Central memory CD8-positive, alpha-beta T cell (primary cell): ENCODE measurements around the gene IGFBP7.

ENCODE experiments used
- ATAC-seq: fragments of 150-1000 bp; cut with Tn5 transposase; replicated peaks from 2 replicates; pipeline ENCODE4 v1.10.0; 2022; ENCODE audit warnings: mild to moderate bottlenecking, moderate FRiP score, moderate number of reproducible peaks; ENCODE audit not compliant: poor library complexity, severe bottlenecking; ENCODE audit errors: extremely low read depth
- DNase-seq, 2 donors: peaks; one replicate each; pipeline ENCODE4 v3.0.0; 2021; ENCODE audit warnings: low spot score in 2 of 2
- H3K27ac Mint-ChIP-seq: one replicate; pipeline ENCODE4 v1.8.0; 2022; ENCODE audit warnings: low read depth, mild to moderate bottlenecking, moderate library complexity, mixed read lengths
- H3K27me3 Mint-ChIP-seq: one replicate; pipeline ENCODE4 v1.8.0; 2022; ENCODE audit warnings: mixed read lengths
- H3K36me3 Mint-ChIP-seq: one replicate; pipeline ENCODE4 v1.8.0; 2022; ENCODE audit warnings: mild to moderate bottlenecking, moderate library complexity, mixed read lengths; ENCODE audit not compliant: insufficient read depth
- H3K4me1 Mint-ChIP-seq: one replicate; pipeline ENCODE4 v1.8.0; 2022; ENCODE audit warnings: mixed read lengths
- H3K4me3 Mint-ChIP-seq: one replicate; pipeline ENCODE4 v1.8.0; 2022; ENCODE audit warnings: mild to moderate bottlenecking, moderate library complexity, mixed read lengths
- H3K9me3 Mint-ChIP-seq: one replicate; pipeline ENCODE4 v1.8.0; 2022; ENCODE audit warnings: mixed read lengths

Gene IGFBP7

GRCh38 chr4:57100979-57101651 is 9.1 kb downstream of the IGFBP7 start:
- Mint-ChIP-seq H3K9me3 (no peaks in the 10 kb centered on the region), H3K27ac (no peak overlapping the region), H3K4me1 (no peaks in the 10 kb centered on the region), H3K27me3 (peaks cover 31% of the 10 kb centered on the region), H3K36me3 (no peaks in the 10 kb centered on the region), H3K4me3 (no peak overlapping the region)
- DNase-seq (no peak), ATAC-seq (no peak)

- no peaks in the 10 kb centered on the region for H3K9me3 Mint-ChIP-seq
- H3K4me1 Mint-ChIP-seq, result no peaks in the 10 kb centered on the region
- peaks cover 31% of the 10 kb centered on the region for H3K27me3 Mint-ChIP-seq
- no peak overlapping the region for H3K4me3 Mint-ChIP-seq
- DNase-seq, result no peak
- no peaks in the 10 kb centered on the region for H3K36me3 Mint-ChIP-seq
- no peak overlapping the region for H3K27ac Mint-ChIP-seq
- no peak for ATAC-seq
Observed at GRCh38 chr4:57099363-57099762, 10.8 kb downstream of the IGFBP7 start.

- no peak for DNase-seq
- Mint-ChIP-seq H3K27ac (no peak overlapping the region), H3K9me3 (no peaks in the 10 kb centered on the region), H3K4me1 (no peaks in the 10 kb centered on the region), H3K27me3 (peaks cover 29% of the 10 kb centered on the region), H3K36me3 (no peaks in the 10 kb centered on the region), H3K4me3 (no peak overlapping the region)
- ATAC-seq, result no peak
Observed at GRCh38 chr4:57098941-57099340, 11.2 kb downstream of the IGFBP7 start.

- Mint-ChIP-seq H3K36me3 (no peaks in the 10 kb centered on the region), H3K27me3 (peaks cover 29% of the 10 kb centered on the region), H3K4me3 (no peak overlapping the region), H3K27ac (no peak overlapping the region), H3K4me1 (no peaks in the 10 kb centered on the region), H3K9me3 (no peaks in the 10 kb centered on the region)
- no peak for ATAC-seq
- no peak for DNase-seq
Observed at GRCh38 chr4:57098415-57098814, 11.8 kb downstream of the IGFBP7 start.

GRCh38 chr4:57097711-57098110 is 12.5 kb downstream of the IGFBP7 start:
- Mint-ChIP-seq H3K36me3 (no peaks in the 10 kb centered on the region), H3K4me1 (no peaks in the 10 kb centered on the region), H3K4me3 (no peak overlapping the region), H3K9me3 (no peaks in the 10 kb centered on the region), H3K27me3 (peaks cover 29% of the 10 kb centered on the region), H3K27ac (no peak overlapping the region)
- DNase-seq, result no peak
- no peak for ATAC-seq

GRCh38 chr4:57095956-57096355 is 14.2 kb downstream of the IGFBP7 start:
- no peak overlapping the region for H3K27ac Mint-ChIP-seq
- DNase-seq (no peak), ATAC-seq (no peak)
- no peaks in the 10 kb centered on the region for H3K36me3 Mint-ChIP-seq
- H3K27me3 Mint-ChIP-seq, result peaks cover 41% of the 10 kb centered on the region
- H3K9me3 Mint-ChIP-seq, result no peaks in the 10 kb centered on the region
- H3K4me1 Mint-ChIP-seq, result no peaks in the 10 kb centered on the region
- H3K4me3 Mint-ChIP-seq, result no peak overlapping the region

DNA sequence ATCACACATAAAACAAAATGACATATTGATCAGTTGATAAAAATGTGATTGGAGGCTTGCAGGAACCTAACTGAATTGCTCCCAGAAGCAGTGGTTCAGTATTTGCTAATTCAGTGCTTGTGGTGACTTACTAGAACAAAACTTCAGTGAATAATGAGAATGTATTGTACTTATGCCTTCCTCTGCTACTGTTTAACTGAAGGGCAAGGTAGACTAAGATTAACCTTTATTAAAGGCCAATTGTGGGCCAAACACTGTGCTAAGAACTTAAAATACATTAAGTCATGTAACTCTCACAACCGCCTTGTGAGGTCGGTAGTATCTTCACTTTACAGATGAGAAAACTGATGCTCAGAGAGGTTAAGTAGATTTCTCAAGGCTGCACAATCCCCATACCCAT is 14.9 kb downstream of the IGFBP7 start:
- DNase-seq (no peak), ATAC-seq (no peak)
- no peaks in the 10 kb centered on the region for H3K36me3 Mint-ChIP-seq
- no peaks in the 10 kb centered on the region for H3K4me1 Mint-ChIP-seq
- no peak overlapping the region for H3K27ac Mint-ChIP-seq
- H3K27me3 Mint-ChIP-seq, result peaks cover 48% of the 10 kb centered on the region
- no peak overlapping the region for H3K4me3 Mint-ChIP-seq
- H3K9me3 Mint-ChIP-seq, result no peaks in the 10 kb centered on the region

GRCh38 chr4:57094832-57095223 is 15.4 kb downstream of the IGFBP7 start:
- Mint-ChIP-seq H3K27me3 (peaks cover 53% of the 10 kb centered on the region), H3K27ac (no peak overlapping the region), H3K9me3 (no peaks in the 10 kb centered on the region), H3K36me3 (no peaks in the 10 kb centered on the region), H3K4me3 (no peak overlapping the region), H3K4me1 (no peaks in the 10 kb centered on the region)
- no peak for ATAC-seq
- no peak for DNase-seq

DNA sequence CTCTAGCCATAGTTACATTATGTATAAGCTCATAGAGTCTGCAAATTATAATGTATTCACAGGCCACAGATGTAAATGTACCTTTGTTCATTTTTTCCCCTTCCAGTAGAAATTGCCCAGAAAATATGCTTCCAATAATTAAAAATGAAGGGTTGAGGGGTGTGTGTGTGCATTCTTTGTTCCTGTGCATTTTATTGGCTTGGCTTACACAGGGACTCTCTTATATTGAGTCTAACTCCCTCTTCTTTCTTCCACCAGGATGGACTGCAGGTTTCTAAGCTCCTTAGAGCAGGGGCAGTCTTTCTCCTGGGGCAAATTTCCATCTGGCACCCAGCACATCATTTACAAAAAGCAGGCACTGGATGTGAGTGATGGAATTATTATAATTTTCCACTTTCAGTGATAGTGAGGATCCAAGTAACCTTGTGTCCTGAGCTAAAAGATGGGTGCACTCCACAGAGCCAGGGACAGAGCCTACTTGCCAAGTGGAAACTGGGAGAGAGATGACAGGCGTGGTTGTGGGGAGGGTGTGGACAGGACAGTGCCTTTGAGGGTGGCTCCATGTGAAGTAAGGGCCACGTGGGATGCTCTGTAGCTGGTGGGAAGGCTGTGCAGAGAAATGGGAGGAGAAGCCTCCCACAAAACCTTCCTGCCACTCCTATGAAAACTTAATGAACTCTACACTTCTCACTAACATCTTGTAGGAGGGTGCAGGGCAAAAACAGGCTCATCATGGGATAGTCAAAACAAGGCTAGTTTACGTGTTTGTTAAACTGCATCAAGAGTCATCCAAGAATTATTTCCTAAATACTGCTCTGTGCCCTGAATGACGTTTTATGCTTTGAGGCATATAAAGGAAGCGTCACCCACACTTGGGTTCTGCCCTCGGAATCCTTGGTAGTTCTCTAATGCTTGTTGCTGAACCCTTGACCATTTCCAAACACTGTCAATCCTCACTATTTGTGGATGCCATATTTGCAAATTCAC is 16.0 kb downstream of the IGFBP7 start:
- no peak for DNase-seq
- no peak overlapping the region for H3K27ac Mint-ChIP-seq
- no peaks in the 10 kb centered on the region for H3K4me1 Mint-ChIP-seq
- no peak overlapping the region for H3K4me3 Mint-ChIP-seq
- peaks cover 59% of the 10 kb centered on the region for H3K27me3 Mint-ChIP-seq
- no peaks in the 10 kb centered on the region for H3K36me3 Mint-ChIP-seq
- no peaks in the 10 kb centered on the region for H3K9me3 Mint-ChIP-seq
- ATAC-seq, result no peak

DNA sequence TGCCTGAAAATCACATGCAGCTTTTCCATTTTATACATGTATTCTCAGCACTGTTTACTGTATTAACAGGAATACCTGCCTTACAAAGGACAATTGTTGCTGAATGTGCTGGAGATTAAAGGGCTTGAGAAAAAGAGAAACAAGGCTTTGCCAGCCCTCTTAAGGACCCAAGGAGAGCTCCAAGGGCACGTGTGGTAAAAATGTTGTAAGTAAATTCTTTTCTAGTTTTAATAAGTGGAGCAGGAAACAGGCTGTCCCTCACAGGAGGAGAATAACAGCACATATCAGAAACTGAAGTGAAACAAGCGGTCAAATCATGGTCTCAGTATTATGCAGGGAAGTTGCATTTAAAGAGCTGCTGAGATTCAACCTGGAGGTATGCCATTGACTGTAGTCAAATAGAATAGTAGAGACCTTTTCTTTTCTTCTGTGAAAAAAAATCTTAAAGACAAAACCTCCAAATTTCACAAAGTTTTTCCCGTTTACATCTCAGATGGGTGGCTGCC is 18.5 kb downstream of the IGFBP7 start:
- H3K9me3 Mint-ChIP-seq, result no peaks in the 10 kb centered on the region
- no peak overlapping the region for H3K27ac Mint-ChIP-seq
- no peak overlapping the region for H3K4me3 Mint-ChIP-seq
- ATAC-seq (no peak), DNase-seq (no peak)
- H3K27me3 Mint-ChIP-seq, result peaks cover 47% of the 10 kb centered on the region
- H3K4me1 Mint-ChIP-seq, result no peaks in the 10 kb centered on the region
- H3K36me3 Mint-ChIP-seq, result no peaks in the 10 kb centered on the region

DNA sequence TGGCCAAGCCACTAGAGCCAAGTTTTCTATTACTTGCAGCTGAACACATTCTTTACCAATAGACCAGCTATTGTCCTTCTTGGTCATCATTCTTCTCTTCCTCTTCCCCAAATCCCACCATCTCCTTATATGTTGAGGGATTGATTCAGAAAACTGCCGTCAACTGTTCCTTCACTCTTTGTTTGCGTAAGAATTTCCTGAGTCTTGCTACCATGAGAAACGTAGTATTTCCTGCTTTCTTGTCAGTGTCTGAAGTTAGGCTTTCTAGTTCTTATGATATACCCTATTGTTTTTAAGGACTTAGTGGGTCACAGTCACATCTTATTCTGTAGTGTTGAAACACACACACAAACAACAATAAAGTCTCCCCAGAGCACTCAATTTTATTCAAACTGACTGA is 20.1 kb downstream of the IGFBP7 start:
- peaks cover 45% of the 10 kb centered on the region for H3K27me3 Mint-ChIP-seq
- ATAC-seq (no peak), DNase-seq (no peak)
- no peak overlapping the region for H3K27ac Mint-ChIP-seq
- no peaks in the 10 kb centered on the region for H3K4me1 Mint-ChIP-seq
- H3K4me3 Mint-ChIP-seq, result no peak overlapping the region
- H3K36me3 Mint-ChIP-seq, result no peaks in the 10 kb centered on the region
- H3K9me3 Mint-ChIP-seq, result no peaks in the 10 kb centered on the region

DNA sequence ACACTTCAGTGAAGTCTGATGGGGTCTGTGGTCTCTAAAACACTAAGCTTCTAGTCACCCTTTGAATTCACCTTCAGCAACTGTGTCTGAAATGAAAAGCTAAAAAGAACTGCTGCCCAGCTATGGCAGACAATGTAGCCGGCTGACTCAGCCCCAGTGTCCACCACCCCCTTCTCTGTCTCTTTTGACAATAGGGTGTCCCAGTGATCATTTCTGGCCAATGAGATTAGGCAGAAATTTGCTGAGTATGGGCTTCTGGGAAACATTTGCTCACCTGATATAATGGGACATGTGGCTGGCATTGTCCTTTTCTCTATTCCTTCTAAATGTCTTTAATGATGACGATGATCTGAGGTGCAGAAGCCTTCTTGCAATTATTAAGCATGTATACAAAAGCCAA is 20.6 kb downstream of the IGFBP7 start:
- ATAC-seq, result no peak
- H3K9me3 Mint-ChIP-seq, result no peaks in the 10 kb centered on the region
- H3K4me3 Mint-ChIP-seq, result no peak overlapping the region
- H3K4me1 Mint-ChIP-seq, result no peaks in the 10 kb centered on the region
- H3K36me3 Mint-ChIP-seq, result no peaks in the 10 kb centered on the region
- no peak for DNase-seq
- H3K27me3 Mint-ChIP-seq, result peaks cover 46% of the 10 kb centered on the region
- H3K27ac Mint-ChIP-seq, result no peak overlapping the region
